ENCODE results near the gene PMPCB. TPM values are rescaled to one million over a fixed set of nuclear protein-coding genes. Genes with fewer than 3 reads are reported as not detected.
"Not testable (repeated sequence)": the region's sequence is repeated elsewhere in the genome, so short reads cannot be mapped to it uniquely, and the experiment has no call there.

PMPCB gene
- total and polyA plus RNA-seq, 10 of the 15 experiments (the other 5 are each of a cell fraction or from before 2014, with no cell fraction given) = 70.3 to 163 (median 102) TPM

- not testable (repeated sequence) for BruUV-seq (replicated peaks); H3K27ac ChIP-seq (ENCODE audit: control insufficient read depth, insufficient read depth); H3K4me1 ChIP-seq (ENCODE audit: control insufficient read depth, insufficient read depth, low read length); H4K20me1 ChIP-seq (ENCODE audit: control insufficient read depth, insufficient read depth); FAIRE-seq; H3K9me3 ChIP-seq (replicated peaks; ENCODE audit: control insufficient read depth, insufficient read depth, low read length); DNase-seq (ENCODE audit: low read depth, low spot score); H3K36me3 ChIP-seq (ENCODE audit: control insufficient read depth in 2 of 2, insufficient read depth in 2 of 2, low read length in 1 of 2); H3K79me2 ChIP-seq (ENCODE audit: control insufficient read depth, insufficient read depth, low read length); H3K27me3 ChIP-seq (replicated peaks in 1 of 2; ENCODE audit: control insufficient read depth in 2 of 2, insufficient read depth in 2 of 2, low read length in 1 of 2)
- RAD21 ChIA-PET (ENCODE audit: unreplicated experiment) = interaction anchor here (1.0 to 1.7 kb wide), 4 partner anchors 13 to 150 kb away, joined by 3 to 5 read pairs (median 4); partner anchors contain the start of gene NAPEPLD
- WGBS (ENCODE audit: insufficient coverage, insufficient replicate concordance, low lambda C conversion rate, missing lambda C conversion rate) = 5% methylated on average over 25 of the region's 25 CpGs
- peak overlapping the region; percentile 86 for H3K4me3 ChIP-seq
- peak overlapping the region; percentile 61 for H3K9ac ChIP-seq (ENCODE audit: control insufficient read depth, insufficient read depth, low read length)
- POLR2A ChIA-PET = interaction anchor here (0.8 kb wide), 1 partner anchor 17 kb away, joined by 3 read pairs; the partner anchor contains the start of gene PMPCB
- CTCF ChIA-PET = interaction anchor here (0.7 to 2.2 kb wide), 3 partner anchors 9 to 17 kb away, joined by 3 to 5 read pairs (median 4); partner anchors contain the start of gene PMPCB
- H3K4me2 ChIP-seq (ENCODE audit: control insufficient read depth, insufficient read depth) = peak overlapping the region; percentile 75
- in situ Hi-C loops (cut with MboI) (loop anchor here (25.0 kb wide), 1 partner anchor 882 kb away; no protein-coding TSS in a partner anchor), intact Hi-C loops (cut with micrococcal nuclease; ENCODE audit: unreplicated experiment) (loop anchor here (2.0 kb wide), 1 partner anchor 132 kb away; the partner anchor contains the start of gene NAPEPLD)
- peak overlapping the region; percentile 94 for H2AFZ ChIP-seq (ENCODE audit: control insufficient read depth, low read depth, low read length)
- SMC1A ChIA-PET (ENCODE audit: uncharacterized antibody, unreplicated experiment) = interaction anchor here (1.1 to 1.7 kb wide), 2 partner anchors 10 to 128 kb away, joined by 4 read pairs; no protein-coding TSS in a partner anchor
- ATAC-seq = peak; percentile 6
Observed at GRCh38 chr7:103280803-103281155, 16.5 kb upstream of the PMPCB start.

GRCh38 chr7:103282802-103283427 is 14.3 kb upstream of the PMPCB start:
- H3K27me3 ChIP-seq (replicated peaks in 1 of 2; ENCODE audit: control insufficient read depth in 2 of 2, insufficient read depth in 2 of 2, low read length in 1 of 2); ATAC-seq; H2AFZ ChIP-seq (ENCODE audit: control insufficient read depth, low read depth, low read length); H4K20me1 ChIP-seq (ENCODE audit: control insufficient read depth, insufficient read depth); DNase-seq (ENCODE audit: low read depth, low spot score); H3K36me3 ChIP-seq (ENCODE audit: control insufficient read depth in 2 of 2, insufficient read depth in 2 of 2, low read length in 1 of 2); H3K27ac ChIP-seq (ENCODE audit: control insufficient read depth, insufficient read depth); H3K4me1 ChIP-seq (ENCODE audit: control insufficient read depth, insufficient read depth, low read length); H3K9ac ChIP-seq (ENCODE audit: control insufficient read depth, insufficient read depth, low read length); POLR2A ChIA-PET; H3K4me2 ChIP-seq (ENCODE audit: control insufficient read depth, insufficient read depth); H3K4me3 ChIP-seq; RAD21 ChIA-PET (ENCODE audit: unreplicated experiment); H3K9me3 ChIP-seq (replicated peaks; ENCODE audit: control insufficient read depth, insufficient read depth, low read length); CTCF ChIA-PET; H3K79me2 ChIP-seq (ENCODE audit: control insufficient read depth, insufficient read depth, low read length); SMC1A ChIA-PET (ENCODE audit: uncharacterized antibody, unreplicated experiment); BruUV-seq (replicated peaks); intact Hi-C loops (cut with micrococcal nuclease; ENCODE audit: unreplicated experiment); FAIRE-seq: not testable (repeated sequence)
- 17% methylated on average over 3 of the region's 3 CpGs for WGBS (ENCODE audit: insufficient coverage, insufficient replicate concordance, low lambda C conversion rate, missing lambda C conversion rate)
- in situ Hi-C loops (cut with MboI) = loop anchor here (25.0 kb wide), 1 partner anchor 879 kb away; no protein-coding TSS in a partner anchor

Data from GM12878 (cell line).